ENCODE results near the gene DNAH3. TPM values are rescaled to one million over a fixed set of nuclear protein-coding genes. Genes with fewer than 3 reads are reported as not detected.

Gene DNAH3
- total and polyA plus RNA-seq, 2 of the 8 experiments (the other 6 are each of a cell fraction or from before 2014, with no cell fraction given), result 0.57 to 0.71 TPM

DNA sequence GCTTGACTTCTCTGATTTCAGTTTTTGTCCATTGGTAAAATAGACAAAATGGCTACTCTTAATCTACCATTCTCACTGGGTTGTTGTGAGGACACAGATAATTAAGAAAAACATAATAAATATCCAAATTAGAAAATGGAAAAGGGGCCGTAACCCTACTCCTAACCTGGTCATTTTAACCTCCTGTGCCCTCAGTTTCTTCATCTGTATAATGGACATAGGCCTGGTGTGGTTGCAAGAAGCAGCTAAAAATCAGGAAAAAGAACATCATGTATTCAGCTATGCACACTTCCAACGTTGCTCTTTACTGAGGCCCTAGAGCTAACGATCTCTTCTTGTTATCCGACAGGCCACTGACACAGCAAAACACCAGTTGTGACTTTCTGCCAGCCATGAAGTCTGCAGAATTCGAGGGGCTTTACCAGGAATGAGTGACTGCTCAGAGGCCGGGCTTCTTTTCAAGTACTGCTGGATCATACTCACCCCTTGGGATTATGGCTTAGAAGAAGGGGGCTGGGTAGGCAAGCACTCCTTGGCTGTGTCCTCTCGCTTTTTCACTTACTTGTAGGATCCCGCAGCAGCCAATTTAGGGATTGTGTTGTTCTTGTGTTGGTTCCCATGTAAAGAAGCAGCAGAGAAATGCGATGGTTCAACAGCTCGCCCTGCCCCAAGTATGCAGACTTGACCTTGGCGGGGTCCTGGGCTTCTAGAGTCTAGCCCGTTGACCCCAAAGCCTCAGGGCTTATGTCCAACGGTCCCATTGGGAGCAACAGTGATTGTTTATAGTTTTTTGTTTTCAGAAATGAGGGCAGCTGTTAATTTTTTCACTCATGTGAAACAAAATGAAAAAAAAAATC is 28.7 kb upstream of the DNAH3 start:
- no peak overlapping the region for H3K27ac ChIP-seq (ENCODE audit: low read depth, low read length)
- H3K4me2 ChIP-seq (ENCODE audit: insufficient read depth in 1 of 2, low read depth in 2 of 2, low read length in 2 of 2), result no peak overlapping the region
- H2AFZ ChIP-seq (ENCODE audit: low read length), result no peak overlapping the region
- no peaks in the 10 kb centered on the region for H3K23me2 ChIP-seq (ENCODE audit: low read depth, low read length)
- no peak overlapping the region for H2BK120ac ChIP-seq (replicated peaks; ENCODE audit: low read depth, low read length)
- no peak overlapping the region for H4K5ac ChIP-seq (ENCODE audit: insufficient read length, low read depth, low read length)
- no peaks in the 10 kb centered on the region for H3K27me3 ChIP-seq (replicated peaks in 1 of 4; ENCODE audit: control insufficient read depth in 3 of 4, extremely low read depth in 1 of 4, insufficient read depth in 3 of 4, low read length in 3 of 4)
- H3K56ac ChIP-seq (replicated peaks; ENCODE audit: insufficient read length, low read depth, low read length), result no peak overlapping the region
- H3K18ac ChIP-seq (ENCODE audit: extremely low read depth, low read length), result no peak overlapping the region
- no peaks in the 10 kb centered on the region for H3K79me1 ChIP-seq (ENCODE audit: low read depth, low read length)
- no peaks in the 10 kb centered on the region for H3K79me2 ChIP-seq (ENCODE audit: control insufficient read depth in 1 of 2, insufficient read depth in 2 of 2, low read length in 2 of 2)
- H3K36me3 ChIP-seq (ENCODE audit: control insufficient read depth in 2 of 4, insufficient read depth in 4 of 4, low read length in 3 of 4), result peaks cover 21 to 75% (median 62%) of the 10 kb centered on the region in 4 experiments
- POLR2A ChIA-PET (ENCODE audit: partially characterized antibody), result interaction anchor here (0.6 kb wide), 1 partner anchor 19 kb away, joined by 4 read pairs; no protein-coding TSS in a partner anchor
- H3K14ac ChIP-seq (ENCODE audit: insufficient read length), result no peak overlapping the region
- no peak overlapping the region for H3K23ac ChIP-seq (ENCODE audit: insufficient read length)
- H2BK15ac ChIP-seq (ENCODE audit: low read length), result no peak overlapping the region
- TF ChIP-seq BACH1 (IDR thresholded peaks at IDR 0.05; ENCODE audit: low read length) (no peak), HDAC2 (IDR thresholded peaks at IDR 0.05; ENCODE audit: borderline replicate concordance in 1 of 2, low read depth in 2 of 2, low read length in 2 of 2) (no peak), CHD1 (IDR thresholded peaks at IDR 0.05; ENCODE audit: low read depth, low read length) (no peak)
- no peak overlapping the region for H4K91ac ChIP-seq (replicated peaks; ENCODE audit: insufficient read length, low read length)
- no peak for DNase-seq (ENCODE audit: low read depth in 1 of 2, low spot score in 2 of 2)
- no peaks in the 10 kb centered on the region for H4K20me1 ChIP-seq (replicated peaks in 1 of 2; ENCODE audit: control insufficient read depth in 1 of 2, insufficient read depth in 2 of 2, low read length in 2 of 2)
- WGBS, 2 experiments (ENCODE audit: extremely low coverage in 1 of 2, insufficient coverage in 1 of 2, insufficient read length in 1 of 2, insufficient replicate concordance in 2 of 2, low coverage in 1 of 2, low lambda C conversion rate in 2 of 2, missing lambda C conversion rate in 1 of 2), result 91% methylated on average over 13 of the region's 13 CpGs; no CpG with 5 or more reads in 1 of the 2 experiments
- no peak overlapping the region for H2BK12ac ChIP-seq (ENCODE audit: low read depth, low read length)
- H3K9me3 ChIP-seq (ENCODE audit: insufficient read depth in 2 of 2, low read depth in 1 of 2, low read length in 1 of 2), result peaks cover 10% of the 10 kb centered on the region in 2 experiments
- no peak overlapping the region for H2AK5ac ChIP-seq (ENCODE audit: low read depth, low read length)
- no peaks in the 10 kb centered on the region for H3K4me1 ChIP-seq (replicated peaks in 1 of 4; ENCODE audit: control insufficient read depth in 3 of 4, insufficient read depth in 4 of 4, low read length in 3 of 4)
- CTCF ChIA-PET (ENCODE audit: partially characterized antibody), result interaction anchor here (0.5 to 1.2 kb wide), 4 partner anchors 9 to 1557 kb away, joined by 3 to 5 read pairs (median 4); no protein-coding TSS in a partner anchor
- no peak overlapping the region for H3K4me3 ChIP-seq (ENCODE audit: extremely low read depth in 1 of 4, insufficient read depth in 2 of 4, low read depth in 3 of 4, low read length in 4 of 4)
- H2BK5ac ChIP-seq (ENCODE audit: low read depth, low read length), result no peak overlapping the region
- no peak overlapping the region for H2BK20ac ChIP-seq (ENCODE audit: low read length)
- no peak overlapping the region for H4K8ac ChIP-seq (ENCODE audit: extremely low read depth, insufficient read depth, low read length)
- H3K4ac ChIP-seq (replicated peaks; ENCODE audit: insufficient read length, low read depth, low read length), result no peak overlapping the region
- FAIRE-seq, result no peak
- no peak overlapping the region for H3K9ac ChIP-seq (replicated peaks in 1 of 4; ENCODE audit: extremely low read depth in 1 of 4, low read depth in 3 of 4, low read length in 3 of 4)

Data from H1 (cell line).